Suppressor macrophage treated with lipopolysaccharide for 4 hours (primary cell): ENCODE results near the gene FAM83F.
A peak's percentile ranks its signal among the peaks of the same experiment; 100 is the strongest.

Experiments
- DNase-seq: peaks from one replicate; pipeline ENCODE4 v3.0.0-alpha.2; 2020

Gene FAM83F

GRCh38 chr22:40076702-40077645, 82.2 kb downstream of the FAM83F start:
- peak; percentile 18 for DNase-seq

GRCh38 chr22:40077646-40078016, 82.9 kb downstream of the FAM83F start:
- DNase-seq = no peak

GRCh38 chr22:40081662-40082061, 86.9 kb downstream of the FAM83F start:
- DNase-seq = no peak

GRCh38 chr22:40082184-40082583, 87.4 kb downstream of the FAM83F start:
- no peak for DNase-seq

- no peak for DNase-seq
Measured at GRCh38 chr22:40083794-40084193, 89.0 kb downstream of the FAM83F start.

- DNase-seq = no peak
Measured at GRCh38 chr22:40084246-40084645, 89.5 kb downstream of the FAM83F start.

GRCh38 chr22:40088818-40089217, 94.1 kb downstream of the FAM83F start:
- DNase-seq = no peak
